T-helper 2 cell treated with Interferon-gamma antibody and Interleukin-4, amounts not matched to agents 5 μg/mL and 100 μg/mL, for 36 hours (primary cell): ENCODE results near the gene ROR2.
"Not testable (repeated sequence)": the region's sequence is repeated elsewhere in the genome, so short reads cannot be mapped to it uniquely, and the experiment has no call there.

ENCODE experiments used
- DNase-seq: peaks from one replicate; pipeline ENCODE4 v3.0.0; 2021; ENCODE audit warnings: low spot score
- H3K27ac Mint-ChIP-seq: one replicate; pipeline ENCODE4 v1.8.0; 2021; ENCODE audit warnings: mild to moderate bottlenecking, mixed read lengths
- H3K27me3 Mint-ChIP-seq: one replicate; pipeline ENCODE4 v1.8.0; 2021; ENCODE audit warnings: low read depth, mixed read lengths
- H3K36me3 Mint-ChIP-seq: one replicate; pipeline ENCODE4 v1.8.0; 2021; ENCODE audit warnings: low read depth, mixed read lengths
- H3K4me1 Mint-ChIP-seq: one replicate; pipeline ENCODE4 v1.8.0; 2021; ENCODE audit warnings: low read depth, mixed read lengths
- H3K4me3 Mint-ChIP-seq: one replicate; pipeline ENCODE4 v1.8.0; 2022; ENCODE audit warnings: mild to moderate bottlenecking, moderate library complexity, mixed read lengths
- H3K9me3 Mint-ChIP-seq: one replicate; pipeline ENCODE4 v1.8.0; 2021; ENCODE audit warnings: mixed read lengths

ROR2 gene

GRCh38 chr9:91564081-91564670, 385.9 kb downstream of the ROR2 start:
- Mint-ChIP-seq H3K27me3 (peaks cover 25% of the 10 kb centered on the region), H3K27ac (no peak overlapping the region), H3K9me3 (no peaks in the 10 kb centered on the region), H3K4me1 (no peaks in the 10 kb centered on the region), H3K4me3 (no peak overlapping the region), H3K36me3 (no peaks in the 10 kb centered on the region)
- no peak for DNase-seq

DNA sequence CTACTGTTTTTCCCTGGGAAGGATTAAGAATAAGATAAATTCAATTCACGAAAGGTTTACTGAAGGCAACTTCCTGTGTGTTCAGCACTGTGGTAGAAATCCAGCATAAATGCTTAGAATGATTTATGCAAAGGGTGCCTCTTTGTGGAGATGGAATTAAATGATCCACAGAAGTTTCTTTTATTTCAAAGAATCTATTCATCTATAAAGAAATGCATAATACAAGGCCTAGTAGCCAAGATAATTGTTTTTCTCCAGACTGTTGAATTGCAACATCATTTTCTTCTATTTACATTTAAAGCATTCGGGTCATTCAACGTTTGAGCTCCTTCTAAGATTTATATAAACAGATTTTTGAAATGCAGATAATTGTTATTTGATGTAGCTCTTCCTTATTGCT, 387.6 kb downstream of the ROR2 start:
- no peak overlapping the region for H3K4me3 Mint-ChIP-seq

GRCh38 chr9:91560301-91560700, 389.7 kb downstream of the ROR2 start:
- H3K9me3 Mint-ChIP-seq: no peaks in the 10 kb centered on the region
- H3K27me3 Mint-ChIP-seq: peaks cover 38% of the 10 kb centered on the region
- H3K4me1 Mint-ChIP-seq: no peaks in the 10 kb centered on the region
- no peak overlapping the region for H3K4me3 Mint-ChIP-seq
- no peak for DNase-seq
- H3K27ac Mint-ChIP-seq: no peak overlapping the region
- no peaks in the 10 kb centered on the region for H3K36me3 Mint-ChIP-seq

More for the DNA sequence above, 387.6 kb downstream of the ROR2 start:
- DNase-seq: no peak
- H3K27ac Mint-ChIP-seq: no peak overlapping the region
- H3K9me3 Mint-ChIP-seq: no peaks in the 10 kb centered on the region
- no peaks in the 10 kb centered on the region for H3K4me1 Mint-ChIP-seq
- H3K27me3 Mint-ChIP-seq: peaks cover 35% of the 10 kb centered on the region
- H3K36me3 Mint-ChIP-seq: no peaks in the 10 kb centered on the region

DNA sequence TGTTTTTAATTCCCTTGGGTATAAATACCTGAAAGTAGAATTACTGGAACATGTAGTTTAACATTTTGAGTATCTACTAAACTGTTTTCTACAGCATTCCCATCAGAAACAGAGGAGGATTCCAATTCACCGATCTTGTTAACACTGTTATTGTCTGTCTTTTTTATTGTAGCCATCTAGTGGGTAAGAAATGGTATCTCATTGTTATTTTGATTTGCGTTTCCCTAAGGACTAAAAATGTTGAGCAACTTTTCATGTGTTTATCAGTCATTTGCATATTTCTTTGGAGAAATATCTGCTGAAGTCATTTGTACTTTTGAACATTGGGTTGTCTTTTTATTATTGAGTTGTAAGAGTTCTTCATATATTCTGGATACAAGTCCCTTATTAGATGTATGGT, 391.1 kb downstream of the ROR2 start:
- no peaks in the 10 kb centered on the region for H3K4me1 Mint-ChIP-seq
- H3K9me3 Mint-ChIP-seq: no peaks in the 10 kb centered on the region
- peaks cover 34% of the 10 kb centered on the region for H3K27me3 Mint-ChIP-seq
- H3K36me3 Mint-ChIP-seq: no peaks in the 10 kb centered on the region
- H3K4me3 Mint-ChIP-seq: no peak overlapping the region
- no peak overlapping the region for H3K27ac Mint-ChIP-seq
- no peak for DNase-seq

DNA sequence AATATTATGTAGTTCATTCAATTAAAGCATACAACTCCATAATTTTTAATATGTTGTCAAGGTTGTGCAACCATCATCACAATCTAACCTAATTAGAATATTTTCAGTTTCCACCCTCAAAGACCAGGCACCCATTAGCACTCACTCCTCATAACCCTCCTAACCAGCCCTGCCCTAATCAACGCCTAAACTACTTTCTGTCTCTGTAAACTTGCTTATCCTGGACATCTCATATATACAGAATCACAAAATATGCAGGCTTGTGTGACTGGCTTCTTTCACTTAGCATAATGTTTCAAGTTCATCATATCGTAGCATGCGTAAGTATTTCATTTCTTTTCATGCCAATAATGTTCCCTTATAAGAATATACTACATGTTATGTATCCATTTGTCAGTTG, 391.6 kb downstream of the ROR2 start:
- no peak overlapping the region for H3K4me3 Mint-ChIP-seq
- H3K4me1 Mint-ChIP-seq: no peaks in the 10 kb centered on the region
- no peaks in the 10 kb centered on the region for H3K36me3 Mint-ChIP-seq
- DNase-seq: no peak
- H3K9me3 Mint-ChIP-seq: no peaks in the 10 kb centered on the region
- H3K27ac Mint-ChIP-seq: no peak overlapping the region
- H3K27me3 Mint-ChIP-seq: peaks cover 33% of the 10 kb centered on the region

DNA sequence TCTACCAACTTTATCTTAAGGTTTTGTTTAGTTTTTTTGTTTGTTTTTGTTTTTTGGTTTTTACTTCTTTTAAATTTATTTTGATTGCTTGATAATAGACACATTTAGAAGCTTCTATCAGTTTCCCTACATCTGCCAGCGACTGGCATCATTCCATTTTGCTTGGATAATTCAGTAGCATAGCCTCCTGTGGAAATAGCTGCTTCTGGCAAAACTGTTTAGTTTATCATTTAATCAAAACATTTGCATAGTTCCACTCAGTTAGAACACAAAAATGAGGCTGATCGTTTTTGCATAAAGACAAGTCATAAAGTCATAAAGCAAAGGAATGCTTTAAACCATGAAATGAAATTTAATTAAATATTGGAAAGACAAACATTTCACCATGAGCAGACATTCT, 392.7 kb downstream of the ROR2 start:
- no peaks in the 10 kb centered on the region for H3K36me3 Mint-ChIP-seq
- H3K27me3 Mint-ChIP-seq: peaks cover 34% of the 10 kb centered on the region
- no peak overlapping the region for H3K4me3 Mint-ChIP-seq
- no peak for DNase-seq
- no peak overlapping the region for H3K27ac Mint-ChIP-seq
- H3K4me1 Mint-ChIP-seq: no peaks in the 10 kb centered on the region
- H3K9me3 Mint-ChIP-seq: no peaks in the 10 kb centered on the region

GRCh38 chr9:91555132-91555531, 394.9 kb downstream of the ROR2 start:
- Mint-ChIP-seq H3K27ac (no peak overlapping the region), H3K4me1 (no peaks in the 10 kb centered on the region), H3K4me3 (no peak overlapping the region), H3K9me3 (no peaks in the 10 kb centered on the region), H3K36me3 (no peaks in the 10 kb centered on the region), H3K27me3 (peaks cover 32% of the 10 kb centered on the region)
- DNase-seq: no peak

GRCh38 chr9:91549177-91549576, 400.9 kb downstream of the ROR2 start:
- Mint-ChIP-seq H3K36me3 (no peaks in the 10 kb centered on the region), H3K27ac (no peak overlapping the region), H3K4me1 (peaks cover 2% of the 10 kb centered on the region), H3K9me3 (no peaks in the 10 kb centered on the region), H3K27me3 (peaks cover 10% of the 10 kb centered on the region), H3K4me3 (no peak overlapping the region)
- DNase-seq: no peak

- Mint-ChIP-seq H3K4me1 (peaks cover 2% of the 10 kb centered on the region), H3K9me3 (no peaks in the 10 kb centered on the region), H3K27ac (no peak overlapping the region), H3K36me3 (no peaks in the 10 kb centered on the region), H3K27me3 (peaks cover 16% of the 10 kb centered on the region), H3K4me3 (no peak overlapping the region)
- no peak for DNase-seq
Observed at GRCh38 chr9:91547081-91547480, 402.9 kb downstream of the ROR2 start.

DNA sequence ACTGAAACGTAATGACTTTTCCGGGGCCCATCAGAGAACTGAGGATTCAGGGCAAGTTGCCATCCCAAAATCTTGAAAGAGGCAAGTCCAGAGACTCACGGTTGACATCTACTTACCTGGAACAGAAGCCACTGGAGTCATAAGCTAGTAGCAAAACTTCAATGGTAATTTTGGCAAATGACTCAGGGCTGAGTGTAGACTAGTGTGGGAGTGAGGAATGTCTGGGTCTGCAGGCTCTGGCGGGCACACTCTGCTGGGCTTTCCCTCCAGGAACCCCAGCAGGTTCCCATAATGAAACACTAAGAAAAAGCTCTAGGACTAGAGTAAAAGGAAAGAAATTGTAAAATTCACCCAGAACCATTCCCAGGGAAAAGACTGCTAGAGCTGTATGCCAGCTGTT, 403.5 kb downstream of the ROR2 start:
- H3K27ac Mint-ChIP-seq: no peak overlapping the region
- H3K27me3 Mint-ChIP-seq: peaks cover 15% of the 10 kb centered on the region
- H3K4me1 Mint-ChIP-seq: peaks cover 4% of the 10 kb centered on the region
- H3K9me3 Mint-ChIP-seq: no peaks in the 10 kb centered on the region
- H3K36me3 Mint-ChIP-seq: no peaks in the 10 kb centered on the region
- no peak for DNase-seq
- H3K4me3 Mint-ChIP-seq: no peak overlapping the region

- Mint-ChIP-seq H3K36me3 (no peaks in the 10 kb centered on the region), H3K4me1 (peaks cover 16% of the 10 kb centered on the region), H3K9me3 (peaks cover 3% of the 10 kb centered on the region), H3K4me3 (no peak overlapping the region), H3K27me3 (peaks cover 26% of the 10 kb centered on the region), H3K27ac (no peak overlapping the region)
- no peak for DNase-seq
Observed at GRCh38 chr9:91541734-91542133, 408.3 kb downstream of the ROR2 start.

- DNase-seq, H3K36me3 Mint-ChIP-seq, H3K9me3 Mint-ChIP-seq: not testable (repeated sequence)
- peak overlapping the region; percentile 46 for H3K4me3 Mint-ChIP-seq
- peaks cover 28% of the 10 kb centered on the region for H3K27me3 Mint-ChIP-seq
- H3K4me1 Mint-ChIP-seq: peaks cover 16% of the 10 kb centered on the region
- peak overlapping the region; percentile 75 for H3K27ac Mint-ChIP-seq
Observed at GRCh38 chr9:91540506-91540905, 409.5 kb downstream of the ROR2 start.

- DNase-seq: no peak
- peaks cover 3% of the 10 kb centered on the region for H3K9me3 Mint-ChIP-seq
Observed at GRCh38 chr9:91536211-91536691, 413.8 kb downstream of the ROR2 start.

GRCh38 chr9:91534374-91534773, 415.7 kb downstream of the ROR2 start:
- DNase-seq: no peak
- Mint-ChIP-seq H3K27me3 (peaks cover 23% of the 10 kb centered on the region), H3K4me3 (no peak overlapping the region), H3K27ac (no peak overlapping the region), H3K9me3 (peaks cover 3% of the 10 kb centered on the region), H3K4me1 (peaks cover 3% of the 10 kb centered on the region), H3K36me3 (no peaks in the 10 kb centered on the region)

More at GRCh38 chr9:91536211-91536691, 413.8 kb downstream of the ROR2 start:
- H3K27me3 Mint-ChIP-seq: peaks cover 21% of the 10 kb centered on the region
- H3K27ac Mint-ChIP-seq: no peak overlapping the region
- no peaks in the 10 kb centered on the region for H3K36me3 Mint-ChIP-seq
- no peak overlapping the region for H3K4me3 Mint-ChIP-seq
- H3K4me1 Mint-ChIP-seq: peaks cover 11% of the 10 kb centered on the region

GRCh38 chr9:91533382-91533781, 416.6 kb downstream of the ROR2 start:
- Mint-ChIP-seq H3K27ac (no peak overlapping the region), H3K9me3 (no peaks in the 10 kb centered on the region), H3K27me3 (peaks cover 21% of the 10 kb centered on the region), H3K4me1 (peaks cover 3% of the 10 kb centered on the region), H3K36me3 (no peaks in the 10 kb centered on the region), H3K4me3 (no peak overlapping the region)
- no peak for DNase-seq
